B cell (primary cell): ENCODE results near the gene KIRREL3. TPM values are rescaled to one million over a fixed set of nuclear protein-coding genes. Genes with fewer than 3 reads are reported as not detected.

Source experiments
- ATAC-seq: fragments of 200-7000 bp; cut with Tn5 transposase; one replicate; pipeline ENCODE4 v1.10.0; 2021; ENCODE audit warnings: low read depth, mild to moderate bottlenecking, moderate number of reproducible peaks, moderate library complexity
- CTCF ChIA-PET: fragments of 350-600 bp; sonication (Branson Sonifier 250); formaldehyde crosslinking; loops from one replicate; lab custom pipeline; 2021; ENCODE audit warnings: antibody characterized with exemption, inconsistent platforms; lab: Charles Lee
- POLR2A ChIA-PET: fragments of 350-600 bp; sonication (Branson Sonifier 250); formaldehyde crosslinking; loops from one replicate; lab custom pipeline; 2021; ENCODE audit warnings: antibody characterized with exemption; lab: Charles Lee
- DNase-seq: peaks from one replicate; pipeline ENCODE4 v3.0.0; 2013
- H2AFZ ChIP-seq: 2 replicates; pipeline ENCODE4 v1.6.1; 2012; ENCODE audit warnings: mild to moderate bottlenecking, low read depth, low read length; ENCODE audit not compliant: insufficient read depth, poor library complexity, severe bottlenecking
- H3K27ac ChIP-seq, 2 donors: 1 replicate in 1 of 2; 2 replicates in 1 of 2; pipeline ENCODE4 v1.5.1; 2012 to 2013; ENCODE audit warnings: low read length in 2 of 2, mild to moderate bottlenecking in 2 of 2, moderate library complexity in 1 of 2
- H3K27me3 ChIP-seq, 4 experiments: fragments of 200-600 bp in 1 of 4; sonication (generic) in 1 of 4; replicated peaks in 1 of 4; 1 replicate in 2 of 4; 2 replicates in 2 of 4; pipeline versions ENCODE4 v1.6.1 to v1.7.0; 2013 to 2016; ENCODE audit warnings: low read length in 3 of 4, mild to moderate bottlenecking in 2 of 4, mixed read lengths in 1 of 4, moderate library complexity in 1 of 4; ENCODE audit not compliant: insufficient read depth in 4 of 4, control insufficient read depth in 3 of 4; ENCODE audit errors: control extremely low read depth in 1 of 4
- H3K36me3 ChIP-seq, 2 experiments: replicated peaks in 1 of 2; 1 replicate in 1 of 2; 2 replicates in 1 of 2; pipeline versions ENCODE4 v1.6.1 to v1.7.1; 2013; ENCODE audit warnings: low read length in 1 of 2; ENCODE audit not compliant: insufficient read depth in 2 of 2, control insufficient read depth in 1 of 2; ENCODE audit errors: control extremely low read depth in 1 of 2, extremely low read depth in 1 of 2
- H3K4me1 ChIP-seq, 2 donors: fragments of 200-600 bp in 1 of 2; sonication (generic) in 1 of 2; 1 replicate in 1 of 2; 2 replicates in 1 of 2; pipeline versions ENCODE4 v1.5.1 to v1.6.1; 2013 to 2017; ENCODE audit warnings: low read length in 2 of 2; ENCODE audit not compliant: control insufficient read depth in 2 of 2, insufficient read depth in 2 of 2
- H3K4me2 ChIP-seq: replicated peaks from 2 replicates; pipeline ENCODE3; 2012; ENCODE audit warnings: mild to moderate bottlenecking, low read depth, low read length; ENCODE audit not compliant: poor library complexity, severe bottlenecking
- H3K4me3 ChIP-seq, 5 experiments: fragments of 200-600 bp in 1 of 5; sonication (generic) in 1 of 5; 1 replicate in 3 of 5; 2 replicates in 2 of 5; pipeline versions ENCODE4 v1.5.1 to v1.7.0; 2011 to 2016; ENCODE audit warnings: low read length in 4 of 5, mild to moderate bottlenecking in 4 of 5, low read depth in 2 of 5, control low read depth in 1 of 5, moderate library complexity in 1 of 5; ENCODE audit not compliant: insufficient read depth in 1 of 5; ENCODE audit errors: control extremely low read depth in 1 of 5, extremely low read depth in 1 of 5
- H3K79me2 ChIP-seq: fragments of 200-600 bp; sonication (generic); one replicate; pipeline ENCODE4 v1.6.0; 2016; ENCODE audit warnings: low read length; ENCODE audit not compliant: control insufficient read depth, insufficient read depth
- H3K9ac ChIP-seq: fragments of 200-600 bp; sonication (generic); 2 replicates; pipeline ENCODE4 v1.6.1; 2017; ENCODE audit warnings: mild to moderate bottlenecking, low read length, moderate library complexity
- H3K9me3 ChIP-seq, 3 donors: one replicate each; pipeline versions ENCODE4 v1.6.1 to v1.7.1; 2013; ENCODE audit warnings: low read length in 2 of 3; ENCODE audit not compliant: control insufficient read depth in 2 of 3, insufficient read depth in 1 of 3; ENCODE audit errors: control extremely low read depth in 1 of 3
- H4K20me1 ChIP-seq: 2 replicates; pipeline ENCODE4 v1.6.0; 2012; ENCODE audit warnings: mild to moderate bottlenecking, low read length; ENCODE audit not compliant: insufficient read depth, control insufficient read depth, poor library complexity, severe bottlenecking
- H3K27ac Mint-ChIP-seq: one replicate; pipeline ENCODE4 v1.8.0; 2021; ENCODE audit warnings: mixed read lengths
- H3K27me3 Mint-ChIP-seq: one replicate; pipeline ENCODE4 v1.8.0; 2021; ENCODE audit warnings: mixed read lengths
- H3K4me1 Mint-ChIP-seq: one replicate; pipeline ENCODE4 v1.8.0; 2021; ENCODE audit warnings: mixed read lengths
- H3K4me3 Mint-ChIP-seq: one replicate; pipeline ENCODE4 v1.8.0; 2021; ENCODE audit warnings: mixed read lengths
- H3K9me3 Mint-ChIP-seq: one replicate; pipeline ENCODE4 v1.8.0; 2022; ENCODE audit warnings: mixed read lengths; ENCODE audit not compliant: insufficient read depth
- EZH2 ChIP-seq: IDR thresholded peaks from 2 replicates; pipeline ENCODE4 v1.6.1; 2012; ENCODE audit warnings: borderline replicate concordance, low read depth, mild to moderate bottlenecking, moderate library complexity, low read length; ENCODE audit not compliant: insufficient read depth, poor library complexity, severe bottlenecking
- WGBS: methylation state at CpG from one replicate; pipeline ENCODE4 v1.1.5; 2013; ENCODE audit warnings: missing lambda C conversion rate; ENCODE audit not compliant: insufficient coverage; 5-methylcytosine and 5-hydroxymethylcytosine counted together
- intact Hi-C: fragments of 100-400 bp; cut with micrococcal nuclease; formaldehyde crosslinking; loops from one replicate; pipeline ENCODE4 v1.10.0; 2022
- polyA plus RNA-seq: library from polyadenylated mRNA; depleted of rRNA; stranded (reverse); fragments of >200 nt; gene quantifications from 2 replicates; pipeline ENCODE4 v1.2.3, GENCODE V29; 2012
- total RNA-seq, 2 donors: library from RNA; stranded (reverse); fragments of 120-200 nt in 1 of 2; gene quantifications; 1 replicate in 1 of 2; 2 replicates in 1 of 2; pipeline versions ENCODE4 v1.2.3 to v1.2.4, GENCODE V29; 2013 to 2022
- TF ChIP-seq, protein P1 (sequence below): fragments of 200-600 bp; IDR thresholded peaks from one replicate; pipeline ENCODE4 v1.8.0; 2022; ENCODE audit warnings: antibody characterized with exemption, mild to moderate bottlenecking

KIRREL3 gene
- total and polyA plus RNA-seq, 2 donors (not counting 1 experiment from before 2014, with no cell fraction given): not detected

DNA sequence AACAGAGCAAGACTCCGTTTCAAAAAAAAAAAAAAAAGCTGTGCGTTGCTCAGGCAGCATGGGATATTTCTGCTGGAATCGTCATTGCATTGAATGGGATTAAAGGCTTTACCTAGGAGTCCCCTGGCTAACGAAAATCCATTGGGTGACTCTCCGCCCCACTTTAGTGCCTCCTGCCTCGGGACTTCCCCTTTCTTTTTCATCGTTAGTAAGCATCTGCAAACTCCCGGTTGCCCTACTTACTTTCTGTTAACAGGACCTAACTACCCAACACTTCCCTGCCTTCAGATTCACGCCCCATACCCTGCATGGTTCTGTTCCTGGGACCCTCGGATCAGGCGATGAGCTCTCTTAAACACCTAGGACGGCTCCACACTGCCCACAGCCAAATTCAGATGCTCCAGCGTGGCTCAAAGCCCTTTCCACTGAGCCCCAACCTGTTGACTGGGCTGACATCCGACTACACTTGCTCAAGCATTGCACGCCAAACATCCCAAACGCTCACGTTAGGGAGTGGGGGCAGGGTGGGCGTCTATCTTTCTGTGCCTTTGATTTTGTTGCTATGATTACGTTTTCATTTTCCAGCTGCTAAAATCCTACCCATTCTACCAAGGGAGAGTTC is 501.3 kb downstream of the KIRREL3 start:
- no peaks in the 10 kb centered on the region for H3K79me2 ChIP-seq
- H3K4me2 ChIP-seq: no peak overlapping the region
- Mint-ChIP-seq H3K27ac (no peak overlapping the region), H3K4me1 (no peaks in the 10 kb centered on the region), H3K4me3 (no peak overlapping the region), H3K27me3 (peaks cover 36% of the 10 kb centered on the region), H3K9me3 (peaks cover 2% of the 10 kb centered on the region)
- no peak overlapping the region for H3K4me3 ChIP-seq
- H4K20me1 ChIP-seq: no peaks in the 10 kb centered on the region
- POLR2A ChIA-PET: no interaction called here
- intact Hi-C loops: no loop called here
- H3K27me3 ChIP-seq: peaks cover 0 to 16% (median 0%) of the 10 kb centered on the region in 4 experiments
- no peaks in the 10 kb centered on the region for H3K4me1 ChIP-seq
- H2AFZ ChIP-seq: no peak overlapping the region
- no peak overlapping the region for H3K9ac ChIP-seq
- H3K9me3 ChIP-seq: peaks cover 0 to 3% (median 2%) of the 10 kb centered on the region in 3 donors
- DNase-seq: no peak
- ATAC-seq: no peak
- H3K27ac ChIP-seq: no peak overlapping the region
- H3K36me3 ChIP-seq: no peaks in the 10 kb centered on the region
- CTCF ChIA-PET: no interaction called here
- TF ChIP-seq EZH2: no peak
- TF ChIP-seq, protein P1, sequence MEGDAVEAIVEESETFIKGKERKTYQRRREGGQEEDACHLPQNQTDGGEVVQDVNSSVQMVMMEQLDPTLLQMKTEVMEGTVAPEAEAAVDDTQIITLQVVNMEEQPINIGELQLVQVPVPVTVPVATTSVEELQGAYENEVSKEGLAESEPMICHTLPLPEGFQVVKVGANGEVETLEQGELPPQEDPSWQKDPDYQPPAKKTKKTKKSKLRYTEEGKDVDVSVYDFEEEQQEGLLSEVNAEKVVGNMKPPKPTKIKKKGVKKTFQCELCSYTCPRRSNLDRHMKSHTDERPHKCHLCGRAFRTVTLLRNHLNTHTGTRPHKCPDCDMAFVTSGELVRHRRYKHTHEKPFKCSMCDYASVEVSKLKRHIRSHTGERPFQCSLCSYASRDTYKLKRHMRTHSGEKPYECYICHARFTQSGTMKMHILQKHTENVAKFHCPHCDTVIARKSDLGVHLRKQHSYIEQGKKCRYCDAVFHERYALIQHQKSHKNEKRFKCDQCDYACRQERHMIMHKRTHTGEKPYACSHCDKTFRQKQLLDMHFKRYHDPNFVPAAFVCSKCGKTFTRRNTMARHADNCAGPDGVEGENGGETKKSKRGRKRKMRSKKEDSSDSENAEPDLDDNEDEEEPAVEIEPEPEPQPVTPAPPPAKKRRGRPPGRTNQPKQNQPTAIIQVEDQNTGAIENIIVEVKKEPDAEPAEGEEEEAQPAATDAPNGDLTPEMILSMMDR: no peak
- WGBS: 36% methylated on average over 14 of the region's 19 CpGs

DNA sequence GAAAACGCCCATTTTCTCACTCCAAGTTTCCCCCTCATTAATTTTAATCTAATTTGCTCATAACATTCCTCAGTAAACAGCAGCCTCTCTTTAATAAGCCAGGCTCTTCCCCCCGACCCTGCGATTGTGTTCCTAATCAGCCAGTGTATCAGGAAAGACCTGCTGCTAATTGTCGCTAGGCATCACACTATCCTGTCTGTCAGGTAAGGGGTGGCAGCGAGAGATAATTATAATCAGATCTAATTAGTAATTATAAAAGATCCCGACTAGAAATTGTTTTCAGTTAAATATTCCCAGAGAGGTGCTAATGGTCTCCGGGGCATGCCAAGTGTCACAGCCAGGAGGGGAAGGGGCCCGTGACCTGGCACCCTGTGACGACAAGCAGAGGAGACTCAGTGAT is 502.3 kb downstream of the KIRREL3 start:
- Histone ChIP-seq H3K9ac (no peak overlapping the region), H3K4me3 (no peak overlapping the region), H3K4me2 (no peak overlapping the region), H3K27me3 (peaks cover 0 to 14% (median 0%) of the 10 kb centered on the region in 4 experiments), H3K9me3 (peaks cover 0 to 3% (median 0%) of the 10 kb centered on the region in 3 donors), H4K20me1 (no peaks in the 10 kb centered on the region), H3K4me1 (no peaks in the 10 kb centered on the region), H3K36me3 (no peaks in the 10 kb centered on the region), H2AFZ (no peak overlapping the region), H3K79me2 (no peaks in the 10 kb centered on the region), H3K27ac (no peak overlapping the region)
- H3K4me1 Mint-ChIP-seq: no peaks in the 10 kb centered on the region
- H3K9me3 Mint-ChIP-seq: no peaks in the 10 kb centered on the region
- CTCF ChIA-PET: no interaction called here
- intact Hi-C loops: no loop called here
- ATAC-seq: no peak
- 90% methylated on average over 3 of the region's 9 CpGs for WGBS
- POLR2A ChIA-PET: no interaction called here
- no peak overlapping the region for H3K27ac Mint-ChIP-seq
- no peak for DNase-seq
- H3K27me3 Mint-ChIP-seq: peaks cover 29% of the 10 kb centered on the region
- TF ChIP-seq, protein P1: no peak
- TF ChIP-seq EZH2: no peak
- H3K4me3 Mint-ChIP-seq: no peak overlapping the region
